ENCODE data around the gene SV2B.

The SV2B gene

GRCh38 chr15:91108421-91108820 lies 8.4 kb downstream of the SV2B start:
- DNase-seq = no peak

GRCh38 chr15:91109885-91110284 lies 9.8 kb downstream of the SV2B start:
- DNase-seq = no peak

DNA sequence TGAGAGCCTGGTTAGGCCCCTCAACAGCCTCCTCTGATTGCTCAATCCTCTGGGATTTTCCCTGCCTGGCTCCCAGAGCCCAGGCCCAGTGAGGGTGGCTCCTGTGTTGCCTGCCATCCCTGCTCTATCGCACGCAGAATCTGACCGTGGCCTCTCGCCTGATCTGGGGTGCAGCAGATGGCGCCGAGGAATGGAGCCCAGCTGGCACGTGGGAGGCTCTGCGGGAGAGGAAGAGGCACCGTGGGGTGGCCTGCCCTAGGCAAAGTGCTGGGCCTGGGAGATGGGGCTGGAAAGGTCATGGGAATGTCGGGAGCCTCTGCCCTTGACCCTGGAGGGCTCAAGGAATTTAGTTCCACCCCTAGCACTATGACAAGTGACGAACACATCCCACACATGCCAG lies 10.3 kb downstream of the SV2B start:
- no peak for DNase-seq

- DNase-seq = no peak
Measured at GRCh38 chr15:91113030-91113429, 13.0 kb downstream of the SV2B start.

- no peak for DNase-seq
Measured at GRCh38 chr15:91114301-91114700, 14.2 kb downstream of the SV2B start.

DNA sequence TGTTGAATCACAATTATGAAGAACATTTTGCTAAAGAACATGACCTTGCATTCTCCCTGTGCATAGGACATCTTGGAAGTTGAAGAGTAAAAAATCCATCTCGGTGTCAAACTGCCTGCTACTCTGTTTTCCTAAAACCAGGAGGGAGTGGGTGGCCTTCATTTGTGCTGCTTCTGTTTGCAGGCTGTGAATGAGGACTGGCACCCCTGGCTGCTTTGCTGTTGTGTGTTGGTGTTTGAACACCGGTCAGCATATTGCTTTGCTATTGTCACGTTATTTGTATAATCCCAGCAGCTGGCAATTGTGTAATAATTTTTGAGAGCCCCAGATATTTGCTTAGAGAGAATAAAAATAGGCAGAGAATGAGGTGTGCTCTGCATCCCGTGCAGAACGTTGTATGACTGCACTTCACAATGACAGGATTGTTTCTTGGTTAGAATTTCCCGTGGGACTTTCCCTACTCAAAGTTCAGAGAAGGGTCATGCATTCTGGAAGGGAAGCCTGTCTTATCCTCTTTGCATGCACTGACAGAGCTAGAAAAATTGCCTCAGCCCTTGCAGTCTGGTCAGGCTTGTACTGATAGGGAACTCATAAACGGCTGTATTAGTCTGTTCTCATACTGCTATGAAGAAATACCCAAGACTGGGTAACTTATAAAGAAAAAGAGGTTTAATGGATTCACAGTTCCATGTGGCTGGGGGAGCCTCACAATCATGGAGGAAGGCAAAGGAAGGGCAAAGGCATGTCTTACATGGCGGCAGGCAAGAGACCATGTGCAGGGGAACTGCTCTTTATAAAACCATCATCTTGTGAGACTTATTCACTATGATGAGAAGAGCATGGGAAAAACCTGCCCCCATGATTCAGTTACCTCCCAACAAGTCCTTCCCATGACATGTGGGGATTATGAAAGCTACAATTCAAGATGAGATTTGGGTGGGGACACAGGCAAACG lies 16.3 kb downstream of the SV2B start:
- no peak for DNase-seq

DNA sequence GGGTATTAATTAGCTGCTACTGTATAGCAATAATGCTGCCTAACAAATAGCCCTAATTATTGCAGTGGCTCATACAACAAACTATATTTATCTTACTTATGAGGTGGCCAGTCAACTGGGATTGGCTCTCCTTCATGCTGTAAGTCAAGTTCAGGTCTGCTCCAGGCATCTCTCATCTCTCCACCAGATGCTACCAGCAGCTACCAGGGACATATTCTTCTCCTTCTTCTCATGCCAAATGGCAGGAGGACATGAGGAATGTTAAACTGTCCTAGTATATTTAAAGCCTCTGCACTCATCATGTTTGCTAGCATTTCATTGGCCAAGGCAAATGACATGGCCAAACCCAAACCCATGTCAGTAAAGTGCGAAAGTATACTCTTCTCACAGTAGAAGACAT lies 17.3 kb downstream of the SV2B start:
- no peak for DNase-seq

- DNase-seq = no peak
Measured at GRCh38 chr15:91118817-91119590, 18.9 kb downstream of the SV2B start.

GRCh38 chr15:91122296-91122695 lies 22.2 kb downstream of the SV2B start:
- DNase-seq = no peak

GRCh38 chr15:91124132-91124531 lies 24.1 kb downstream of the SV2B start:
- DNase-seq = no peak

DNA sequence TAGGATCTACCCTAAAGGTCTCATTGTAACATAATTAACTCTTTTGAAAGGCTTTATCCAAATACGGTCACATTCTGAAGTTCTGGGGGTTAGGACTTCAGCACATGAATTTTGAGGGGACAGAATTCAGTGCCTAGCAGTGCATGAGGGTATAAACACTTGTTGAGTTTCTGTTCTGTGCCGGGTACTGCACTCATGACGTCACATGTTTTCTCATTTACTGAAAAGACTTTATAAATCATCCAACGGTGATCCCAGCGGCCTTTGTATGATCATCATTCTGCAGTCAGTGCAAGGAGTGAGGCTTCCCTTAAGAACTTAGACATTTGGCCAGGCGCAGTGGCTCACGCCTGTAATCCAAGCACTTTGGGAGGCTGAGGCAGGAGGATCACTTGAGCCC lies 25.1 kb downstream of the SV2B start:
- DNase-seq = no peak

DNA sequence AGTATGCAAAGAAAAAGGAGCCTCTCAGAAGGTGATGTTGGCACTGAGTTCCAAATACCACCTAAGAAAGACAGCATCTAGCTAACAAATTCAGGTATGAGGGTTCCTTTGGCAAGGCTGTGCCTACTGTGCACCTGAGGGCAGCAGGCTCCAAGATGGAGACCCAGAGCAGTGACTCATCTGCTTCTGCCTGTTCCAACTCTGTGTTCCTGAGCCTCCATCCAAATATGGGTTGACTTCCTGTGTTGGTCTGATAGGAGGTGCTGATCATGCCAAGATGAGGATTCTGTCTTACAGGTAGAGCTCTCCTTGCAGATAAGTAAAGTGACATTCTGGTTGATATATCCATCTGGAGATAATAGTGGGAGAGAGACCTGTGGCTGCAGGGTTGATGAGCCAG lies 26.0 kb downstream of the SV2B start:
- no peak for DNase-seq

DNA sequence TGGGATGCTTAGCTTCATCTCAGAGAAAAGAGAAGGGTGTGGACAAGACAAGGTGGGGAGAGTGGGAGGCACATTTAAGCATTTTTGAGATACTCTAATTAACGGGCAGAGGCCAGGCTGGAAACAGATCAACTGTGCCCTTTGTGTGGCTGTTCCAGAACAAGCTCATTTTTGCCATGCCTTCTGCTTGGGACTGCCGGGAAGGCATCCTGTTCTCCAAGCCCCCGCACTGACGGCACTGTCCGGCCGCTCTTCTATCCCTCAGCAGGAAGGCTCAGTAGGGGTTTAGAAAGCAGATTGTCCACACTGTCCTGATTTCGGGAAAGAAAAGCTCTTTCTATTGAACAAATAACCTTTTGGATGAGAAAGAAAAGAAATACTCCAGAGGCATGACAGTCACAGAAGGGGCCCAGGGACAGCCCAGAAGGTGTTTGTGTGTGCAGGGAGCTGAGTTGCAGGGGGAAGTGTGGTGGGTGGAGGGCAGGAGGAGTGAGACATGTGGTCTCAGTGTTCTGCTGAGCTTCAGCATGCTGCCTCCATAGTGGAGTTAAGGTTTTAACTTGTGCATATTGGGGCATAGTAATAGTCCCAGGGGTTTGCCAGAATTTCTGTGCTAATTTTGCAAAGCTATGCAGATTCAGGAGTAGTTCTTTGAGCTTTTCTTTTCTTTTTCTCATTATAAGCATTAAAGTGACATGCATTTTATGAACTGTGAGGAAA lies 27.3 kb downstream of the SV2B start:
- no peak for DNase-seq

DNA sequence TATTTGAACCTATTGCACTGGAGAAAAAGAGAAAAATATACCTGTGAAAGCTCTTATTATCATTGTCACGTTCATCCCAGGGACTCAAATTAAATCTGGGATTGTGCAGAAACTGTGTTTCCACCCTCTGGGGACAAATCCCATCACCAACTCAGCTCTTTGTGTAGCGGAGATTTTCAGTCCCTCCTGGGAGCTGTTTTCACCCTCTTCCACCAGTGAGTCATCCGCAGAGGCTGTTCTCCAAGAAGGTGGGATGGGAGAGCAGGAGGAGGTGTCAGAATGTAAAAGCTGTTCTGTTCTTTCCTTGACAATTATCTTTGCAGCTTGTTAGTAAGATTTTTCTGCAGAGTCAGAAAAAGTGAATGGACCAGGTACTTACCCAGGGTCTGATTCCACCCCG lies 28.0 kb downstream of the SV2B start:
- DNase-seq = no peak

GRCh38 chr15:91129436-91129835 lies 29.4 kb downstream of the SV2B start:
- no peak for DNase-seq

- no peak for DNase-seq
Measured at GRCh38 chr15:91132079-91132478, 32.0 kb downstream of the SV2B start.

GRCh38 chr15:91133511-91133910 lies 33.5 kb downstream of the SV2B start:
- DNase-seq = no peak

- no peak for DNase-seq
Measured at GRCh38 chr15:91135201-91136130, 35.4 kb downstream of the SV2B start.

- no peak for DNase-seq
Measured at GRCh38 chr15:91136386-91136923, 36.4 kb downstream of the SV2B start.

DNA sequence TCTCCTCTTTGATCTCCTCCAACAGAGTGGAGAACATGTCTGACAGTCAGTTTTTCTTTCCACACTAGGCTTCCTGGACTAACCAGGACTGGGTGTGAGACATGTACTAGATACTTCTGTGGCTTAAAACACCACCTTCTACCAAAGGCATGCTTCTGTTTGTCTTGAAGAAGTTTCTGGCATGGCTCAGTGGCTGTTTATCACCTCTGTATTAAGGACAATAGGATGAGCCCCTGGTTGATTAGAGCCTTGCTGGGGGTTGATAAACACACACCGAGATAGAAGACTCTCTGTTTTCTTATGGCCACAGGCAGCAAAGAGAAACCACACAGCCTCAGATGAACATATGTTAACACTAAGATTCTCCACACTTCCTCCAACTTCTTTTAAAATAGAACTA lies 40.5 kb downstream of the SV2B start:
- DNase-seq = no peak

- DNase-seq = no peak
Measured at GRCh38 chr15:91141097-91141496, 41.0 kb downstream of the SV2B start.
